Activated CD4-positive, alpha-beta T cell treated with anti-CD3 and anti-CD28 coated beads for 48 hours (primary cell): ENCODE results near the gene FAM47E.

Source experiments
- DNase-seq: peaks from one replicate; pipeline ENCODE4 v3.0.0-alpha.2; 2020

The FAM47E gene

GRCh38 chr4:76251441-76252270 is at the start of gene FAM47E:
Gene FAM47E (plus strand): TSS chr4:76251721. CDS start chr4:76251747, 26 bp downstream.
- peak; percentile 35 for DNase-seq

DNA sequence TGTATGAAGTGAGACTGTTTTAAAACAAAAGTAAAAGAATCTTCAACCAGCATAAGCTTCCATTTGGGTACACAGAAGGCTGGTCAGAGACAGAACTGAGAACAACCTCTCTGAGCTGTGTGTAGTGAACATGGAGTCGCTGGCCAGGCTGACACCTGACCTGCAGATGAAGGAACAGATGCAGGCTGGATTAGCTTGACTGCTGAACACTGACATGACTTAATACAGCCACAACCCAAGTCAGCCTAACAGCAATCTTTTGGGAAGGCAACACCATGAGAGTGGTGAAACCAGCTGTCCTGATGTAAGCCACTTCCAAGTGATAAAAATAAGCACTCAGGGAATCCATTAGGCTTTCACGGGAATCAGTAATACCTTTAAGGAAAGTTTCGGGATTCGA is 48.0 kb upstream of the FAM47E start:
- DNase-seq: no peak

- DNase-seq: no peak
These were observed 46.6 kb upstream of the FAM47E start for GRCh38 chr4:76204936-76205335.

DNA sequence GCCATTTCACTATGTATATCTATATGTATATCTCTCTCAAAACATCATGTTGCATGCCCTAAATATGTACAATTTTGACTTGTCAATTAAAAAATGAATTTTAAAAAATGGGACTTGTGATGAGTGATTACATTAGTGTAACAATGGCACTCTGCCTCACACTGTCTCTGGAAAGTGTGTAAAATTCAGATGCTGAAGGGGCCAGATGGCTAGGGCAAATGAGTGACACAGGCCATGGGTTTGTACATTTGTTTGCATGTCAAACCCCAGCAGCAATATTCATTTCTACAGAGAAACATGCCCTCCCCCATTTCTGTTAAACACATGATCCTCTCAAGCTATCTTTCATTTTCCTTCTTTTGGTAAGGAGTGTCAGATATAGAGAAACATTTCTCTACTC is 46.0 kb upstream of the FAM47E start:
- DNase-seq: no peak

DNA sequence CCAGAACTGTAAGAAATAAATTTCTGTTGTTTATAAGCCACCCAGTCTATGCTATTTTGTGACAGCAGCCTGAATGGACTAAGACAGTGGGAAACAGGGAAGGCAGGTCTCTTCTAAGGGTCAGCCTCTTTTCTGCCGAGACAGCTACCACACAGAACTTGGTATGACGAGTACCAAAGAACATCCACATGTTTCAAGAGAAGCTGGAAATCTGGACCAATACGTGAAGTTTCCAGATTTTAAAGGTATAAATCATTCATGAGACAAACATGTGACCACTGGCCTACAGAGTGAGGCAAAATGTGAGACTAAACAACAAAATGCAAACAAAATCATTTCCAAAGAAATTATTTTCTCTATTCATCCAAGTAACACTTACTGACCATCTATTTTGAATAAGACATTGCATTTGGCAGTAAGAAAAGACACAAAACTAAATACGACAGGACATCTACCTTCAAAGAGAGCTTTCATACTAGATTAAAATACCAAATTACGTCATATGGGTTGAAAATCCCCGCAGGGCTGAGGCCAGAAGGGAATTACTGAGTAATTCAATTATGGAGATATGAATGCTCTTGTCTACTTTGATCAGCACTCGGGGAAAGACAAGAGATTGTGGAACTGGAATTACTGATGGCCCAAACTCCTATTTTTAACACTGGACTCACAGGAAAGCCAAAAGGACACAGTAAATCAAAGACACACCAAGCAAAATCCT is 45.1 kb upstream of the FAM47E start:
- no peak for DNase-seq

DNA sequence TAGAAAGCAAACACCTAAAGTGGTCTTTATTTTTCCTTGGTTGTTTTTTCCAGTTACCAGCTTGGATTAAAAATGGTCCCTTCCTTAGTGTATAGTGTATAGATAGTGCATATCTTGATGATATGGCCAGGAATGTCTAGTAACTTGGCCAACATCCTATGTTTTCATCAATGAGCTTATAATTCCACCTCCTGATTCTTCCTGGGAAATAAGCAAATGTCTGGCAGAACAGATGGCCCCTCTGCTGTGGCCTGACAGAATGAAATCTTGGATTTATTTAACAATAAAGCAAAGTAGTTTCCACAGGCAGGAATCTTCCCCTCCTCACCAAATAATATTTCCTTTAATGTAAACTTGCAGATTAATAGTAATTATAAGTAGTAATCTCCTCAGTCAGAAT is 44.0 kb upstream of the FAM47E start:
- DNase-seq: no peak

GRCh38 chr4:76208005-76208765 is 43.3 kb upstream of the FAM47E start:
- DNase-seq: no peak

GRCh38 chr4:76209881-76210280 is 41.6 kb upstream of the FAM47E start:
- no peak for DNase-seq

DNA sequence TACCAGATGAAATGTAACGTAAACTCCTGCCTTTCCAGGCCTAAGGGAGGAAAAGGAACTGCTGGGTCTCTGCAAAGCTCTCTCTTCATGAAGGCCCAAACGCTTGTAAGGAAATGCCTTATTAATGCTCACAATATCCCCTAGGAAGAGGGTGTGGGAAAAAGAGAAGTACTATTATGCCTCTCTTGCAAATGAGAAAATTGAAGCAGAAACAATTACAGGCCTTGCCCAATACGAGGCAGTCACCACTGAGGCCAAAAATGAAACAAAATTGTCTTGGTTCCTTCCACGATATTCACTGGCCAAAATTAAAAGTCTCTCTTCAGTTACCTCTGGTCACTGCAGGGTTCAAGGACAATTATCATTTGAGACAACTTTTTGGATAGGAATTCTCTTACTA is 41.1 kb upstream of the FAM47E start:
- no peak for DNase-seq

DNA sequence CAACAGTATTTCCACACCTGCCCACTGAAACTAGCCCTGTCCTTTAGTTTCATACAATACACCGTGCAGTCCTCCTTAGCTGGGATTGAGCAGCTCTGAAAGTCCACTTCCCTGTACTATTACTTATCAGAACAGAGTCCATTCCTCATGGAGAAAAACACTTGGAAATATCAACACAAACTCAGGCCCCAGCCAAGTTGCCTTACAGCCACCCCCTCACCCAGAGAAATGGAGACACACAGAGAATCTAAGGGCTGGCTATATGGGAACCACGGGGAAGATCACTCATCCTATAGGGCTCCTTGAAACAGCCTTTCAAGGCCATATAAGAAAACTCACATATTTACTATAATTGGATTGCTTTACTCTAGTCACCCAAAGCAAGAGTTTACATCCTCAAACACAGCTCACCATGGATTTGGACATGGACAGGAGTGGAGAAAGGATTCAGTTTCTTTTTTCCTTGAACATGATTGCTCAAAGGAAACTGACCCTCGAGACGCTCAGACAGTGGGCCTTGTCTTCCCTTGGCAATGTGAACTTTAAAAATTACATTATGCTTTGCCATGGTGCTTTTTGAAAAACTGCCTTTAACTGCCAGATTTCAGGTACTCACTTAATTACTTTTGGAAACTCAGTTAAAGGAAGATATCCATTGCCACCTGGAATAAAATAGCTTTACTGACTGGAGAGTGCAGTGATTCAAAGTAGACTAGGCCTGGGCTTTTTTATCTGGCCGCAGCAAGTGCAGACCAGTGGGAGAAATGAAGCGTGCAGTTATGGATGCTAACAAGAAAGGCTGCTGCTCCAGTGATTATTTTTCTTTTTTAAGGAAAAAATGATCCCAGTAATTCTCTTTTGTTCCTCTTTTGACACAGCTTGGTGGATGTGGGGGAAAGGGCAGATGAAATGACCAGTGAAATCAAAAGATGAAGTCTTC is 39.5 kb upstream of the FAM47E start:
- no peak for DNase-seq

- peak; percentile 47 for DNase-seq
These were observed 38.6 kb upstream of the FAM47E start for GRCh38 chr4:76212851-76213414.

GRCh38 chr4:76213415-76214176 is 37.9 kb upstream of the FAM47E start, which contains the start of gene SCARB2:
Gene SCARB2 (minus strand): TSS chr4:76213824. CDS start chr4:76213543, 281 bp downstream.
- peak; percentile 71 for DNase-seq

DNA sequence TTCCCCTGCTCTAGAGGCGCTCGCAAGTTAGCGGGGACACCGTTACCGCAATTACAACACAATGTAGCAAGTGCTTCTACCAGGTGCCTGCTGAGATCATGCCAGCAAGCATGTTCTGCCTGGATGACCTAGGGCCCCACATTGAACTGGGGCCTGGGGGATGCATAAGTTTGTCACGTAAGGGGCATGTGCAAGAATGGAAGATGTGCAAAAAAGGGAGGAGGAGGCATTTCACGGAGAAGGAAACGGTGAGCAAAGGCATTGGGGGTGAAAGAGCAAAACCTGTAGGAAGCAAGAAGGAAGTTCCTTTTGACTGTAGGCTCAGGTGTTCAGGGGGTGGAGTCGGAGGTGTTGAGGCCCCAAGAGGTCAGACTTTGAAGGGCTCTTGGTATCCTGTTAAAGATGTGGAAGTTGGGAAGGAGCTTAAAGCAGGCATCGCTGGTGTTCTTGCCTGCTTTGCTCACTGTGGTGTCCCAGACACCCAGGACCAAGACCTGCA is 37.3 kb upstream of the FAM47E start:
- DNase-seq: no peak

- DNase-seq: no peak
These were observed 36.4 kb upstream of the FAM47E start for GRCh38 chr4:76215077-76215476.

- no peak for DNase-seq
These were observed 35.0 kb upstream of the FAM47E start for GRCh38 chr4:76216524-76216923.

DNA sequence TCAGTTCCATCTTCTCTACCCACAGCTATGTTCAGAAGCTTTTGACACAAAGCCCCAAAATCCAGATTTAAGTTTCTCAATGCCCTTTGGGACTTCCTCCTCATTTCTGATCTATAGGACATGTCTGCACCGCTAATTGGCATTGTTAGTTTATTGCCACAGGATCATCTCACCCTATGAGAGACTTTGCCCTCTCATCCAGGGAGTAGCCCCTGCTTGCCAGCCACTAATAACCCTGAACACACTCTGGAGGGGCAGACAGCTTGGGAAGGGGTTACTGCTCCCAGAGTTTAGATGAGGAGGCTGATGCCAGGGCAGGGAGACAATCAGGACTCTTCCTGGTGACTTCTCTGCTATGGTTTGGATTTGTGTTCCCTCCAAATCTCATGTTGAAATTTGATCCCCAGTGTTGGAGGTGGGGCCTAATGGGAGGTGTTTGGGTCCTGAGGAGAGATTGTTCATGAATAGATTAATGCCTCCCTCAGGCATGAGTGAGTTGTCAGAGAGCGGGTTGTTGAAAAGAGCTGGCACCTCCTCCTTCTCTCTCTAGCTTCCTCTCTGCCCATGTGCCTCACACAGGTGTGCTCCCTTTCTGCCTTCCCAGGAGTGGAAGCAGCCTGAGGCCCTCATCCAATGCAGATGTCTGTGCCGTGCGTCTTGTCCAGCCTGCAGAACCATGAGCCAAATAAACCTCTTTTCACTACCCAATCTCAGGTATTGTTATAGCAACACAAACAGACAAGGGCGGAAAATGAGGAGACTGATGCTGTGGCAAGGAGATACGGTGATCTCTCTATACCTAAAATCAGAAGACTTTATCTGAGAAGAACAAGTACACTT is 34.3 kb upstream of the FAM47E start:
- DNase-seq: no peak

DNA sequence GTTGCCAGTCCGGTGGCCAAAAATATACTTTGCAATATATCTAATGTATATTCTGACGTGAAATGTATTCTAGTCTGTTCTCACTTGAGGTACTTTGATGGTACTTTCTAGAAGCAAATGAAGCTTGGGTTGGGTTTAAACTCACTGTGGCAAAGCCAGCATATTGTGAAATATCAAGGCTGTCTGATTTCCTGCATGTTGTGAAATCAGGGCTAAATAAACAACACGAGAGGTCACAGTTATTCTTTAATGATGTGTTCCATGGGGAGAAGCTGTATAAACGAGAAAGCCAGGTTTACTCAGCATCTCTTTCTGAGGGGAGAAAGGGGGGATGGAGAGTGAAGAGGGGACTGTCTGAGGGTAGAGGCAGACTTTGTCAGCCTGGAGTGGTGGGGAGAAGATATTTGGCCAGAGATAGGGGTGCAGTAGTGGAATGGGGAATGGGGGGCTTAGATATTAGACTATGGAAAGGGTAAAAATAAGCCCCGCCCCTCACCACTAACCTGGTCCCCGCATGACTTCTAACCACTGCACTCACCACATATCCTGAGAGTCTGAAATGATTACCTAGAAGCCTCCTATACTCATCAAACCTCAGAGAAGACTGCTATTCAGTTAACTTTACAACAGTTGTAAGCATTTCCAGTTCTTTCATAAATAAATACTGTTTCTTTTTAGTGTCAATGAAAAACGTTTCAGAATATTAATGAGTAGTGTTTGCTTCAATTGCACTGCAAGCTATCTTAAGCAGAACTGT is 32.0 kb upstream of the FAM47E start:
- no peak for DNase-seq

DNA sequence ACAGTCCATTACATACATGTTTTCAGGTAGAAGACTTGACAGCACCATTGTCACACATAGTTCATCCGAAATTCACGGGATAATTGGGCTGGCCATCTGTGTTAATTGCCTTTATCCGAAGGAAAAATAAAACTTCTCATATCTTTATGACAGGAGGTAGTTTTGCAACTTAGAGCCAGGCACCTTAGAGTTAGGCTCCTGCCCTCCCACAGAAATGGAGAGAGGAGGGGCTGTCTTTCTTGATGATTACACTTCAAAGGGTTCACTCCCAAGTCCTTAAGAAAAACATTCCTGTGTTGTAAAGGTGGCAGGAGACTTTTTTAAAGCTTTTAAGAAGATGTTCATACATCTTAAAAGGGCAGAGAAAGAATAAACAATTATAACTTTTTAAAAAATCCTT is 27.4 kb upstream of the FAM47E start:
- no peak for DNase-seq

DNA sequence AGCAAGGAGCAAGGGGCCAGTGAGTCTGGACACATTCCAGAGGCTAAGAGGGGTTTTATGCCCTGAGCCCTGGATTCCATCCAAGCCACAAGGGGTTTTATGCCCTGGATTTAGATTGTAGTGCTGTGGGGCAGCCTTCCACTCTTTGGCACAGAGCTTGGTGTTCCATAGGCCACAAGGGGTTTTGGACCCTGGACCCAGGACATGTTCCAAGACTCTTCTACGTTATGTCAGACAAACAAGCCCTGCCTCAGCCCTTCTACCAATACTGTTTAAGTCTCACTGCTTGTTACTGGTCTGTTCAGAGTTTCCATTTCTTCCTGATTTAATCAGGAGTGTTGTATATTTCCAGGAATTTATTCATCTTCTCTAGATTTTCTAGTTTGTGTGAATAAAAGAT is 25.1 kb upstream of the FAM47E start:
- DNase-seq: no peak
